ENCODE data around the gene SF3A1.

- TF ChIP-seq, protein P1, sequence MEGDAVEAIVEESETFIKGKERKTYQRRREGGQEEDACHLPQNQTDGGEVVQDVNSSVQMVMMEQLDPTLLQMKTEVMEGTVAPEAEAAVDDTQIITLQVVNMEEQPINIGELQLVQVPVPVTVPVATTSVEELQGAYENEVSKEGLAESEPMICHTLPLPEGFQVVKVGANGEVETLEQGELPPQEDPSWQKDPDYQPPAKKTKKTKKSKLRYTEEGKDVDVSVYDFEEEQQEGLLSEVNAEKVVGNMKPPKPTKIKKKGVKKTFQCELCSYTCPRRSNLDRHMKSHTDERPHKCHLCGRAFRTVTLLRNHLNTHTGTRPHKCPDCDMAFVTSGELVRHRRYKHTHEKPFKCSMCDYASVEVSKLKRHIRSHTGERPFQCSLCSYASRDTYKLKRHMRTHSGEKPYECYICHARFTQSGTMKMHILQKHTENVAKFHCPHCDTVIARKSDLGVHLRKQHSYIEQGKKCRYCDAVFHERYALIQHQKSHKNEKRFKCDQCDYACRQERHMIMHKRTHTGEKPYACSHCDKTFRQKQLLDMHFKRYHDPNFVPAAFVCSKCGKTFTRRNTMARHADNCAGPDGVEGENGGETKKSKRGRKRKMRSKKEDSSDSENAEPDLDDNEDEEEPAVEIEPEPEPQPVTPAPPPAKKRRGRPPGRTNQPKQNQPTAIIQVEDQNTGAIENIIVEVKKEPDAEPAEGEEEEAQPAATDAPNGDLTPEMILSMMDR (IDR thresholded peaks at IDR 0.05; ENCODE audit: low read depth, low read length), result no peak
- no peak for TF ChIP-seq EZH2phosphoT487 (IDR thresholded peaks at IDR 0.05; ENCODE audit: low read depth)
Measured at GRCh38 chr22:30292069-30292970, 64.4 kb downstream of the SF3A1 start.

All from OCI-LY3 (cell line).